ENCODE data around the gene PLB1. TPM values are rescaled to one million over a fixed set of nuclear protein-coding genes. Genes with fewer than 3 reads are reported as not detected.

Gene PLB1
- polyA plus RNA-seq, 2 of the 4 experiments (the other 2 are of a cell fraction) = 0.26 to 1.4 TPM

DNA sequence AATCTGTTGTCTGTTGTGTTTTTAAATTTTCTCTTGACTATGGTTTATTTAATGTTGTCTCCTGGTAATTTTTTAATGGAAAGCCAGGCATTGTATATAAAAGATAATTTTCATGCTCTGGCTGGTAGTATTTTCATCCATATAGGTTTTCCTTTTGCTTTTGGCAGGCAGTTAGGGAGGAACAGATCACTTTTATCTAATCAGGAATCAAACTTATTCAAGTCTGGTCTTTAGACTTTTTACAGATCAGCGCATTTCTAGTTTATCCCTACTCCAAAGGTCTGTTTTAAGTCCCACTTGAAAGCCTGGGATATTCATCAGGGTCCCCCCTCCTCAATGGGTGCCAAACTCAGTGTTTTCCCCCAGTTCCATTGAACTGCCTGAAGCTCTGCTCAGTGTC is 17.2 kb downstream of the PLB1 start:
- Histone ChIP-seq H3K4me1 (peaks cover 8% of the 10 kb centered on the region), H3K27ac (no peak overlapping the region), H3K4me3 (no peak overlapping the region), H3K9me3 (peaks cover 4% of the 10 kb centered on the region; the same call in 1 of the 3 replicates), H3K4me2 (no peak overlapping the region)
- DNase-seq (ENCODE audit: low read depth in 1 of 2, low spot score in 1 of 2) (no peak), ATAC-seq (no peak), FAIRE-seq (no peak)
- POLR2A ChIA-PET = no interaction called here
- CTCF ChIA-PET = no interaction called here
- 33% methylated on average over 1 of the region's 1 CpG for WGBS (ENCODE audit: missing lambda C conversion rate)
- no peak for TF ChIP-seq CHD4 (IDR thresholded peaks at IDR 0.05; ENCODE audit: borderline replicate concordance)
- no peak for TF ChIP-seq JUNB (IDR thresholded peaks at IDR 0.05)
- TF ChIP-seq HOXB13 (CRISPR knock-in tag; IDR thresholded peaks at IDR 0.05; ENCODE audit: low read depth) = no peak
- no peak for TF ChIP-seq MYC (IDR thresholded peaks at IDR 0.05; ENCODE audit: borderline replicate concordance, low read length)
- TF ChIP-seq NFE2L2 (conservative IDR thresholded peaks at IDR 0.05; ENCODE audit: low read length) = no peak
- no peak for TF ChIP-seq RNF2 (IDR thresholded peaks at IDR 0.05; ENCODE audit: borderline replicate concordance, low read depth)
- no peak for TF ChIP-seq CBX8 (IDR thresholded peaks at IDR 0.05)

DNA sequence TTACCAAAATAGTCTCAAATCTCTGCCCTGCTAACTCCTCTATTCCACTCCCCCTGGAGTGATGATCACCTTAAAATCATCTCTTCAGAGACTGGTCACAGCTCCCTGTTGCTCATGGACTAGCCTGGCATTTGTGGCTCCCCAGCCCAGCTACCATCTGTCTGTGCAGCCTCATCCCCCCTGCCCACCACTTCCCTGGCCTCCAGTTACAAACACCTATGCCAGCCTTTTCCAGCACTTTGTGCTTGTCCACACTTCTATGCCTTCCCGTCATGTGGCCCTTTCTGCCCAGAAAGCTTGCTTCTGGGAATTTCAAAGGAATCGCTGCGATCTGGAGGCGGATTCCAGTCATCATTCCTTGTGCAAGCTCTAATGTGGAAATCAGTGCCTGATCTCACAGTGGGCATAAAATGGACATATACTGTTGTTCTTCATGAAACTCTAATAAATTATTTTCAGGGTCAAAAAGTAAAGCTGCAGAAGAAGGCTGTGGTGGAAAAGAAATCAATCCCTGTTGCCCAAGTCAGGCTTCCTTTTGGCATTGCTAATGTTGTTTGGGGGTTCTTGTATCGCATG is 19.4 kb downstream of the PLB1 start:
- DNase-seq (ENCODE audit: low read depth in 1 of 2, low spot score in 1 of 2) (no peak), FAIRE-seq (no peak), ATAC-seq (no peak)
- Histone ChIP-seq H3K27ac (no peak overlapping the region), H3K4me2 (no peak overlapping the region), H3K9me3 (peaks cover 4% of the 10 kb centered on the region; the same call in 1 of the 3 replicates), H3K4me3 (no peak overlapping the region), H3K4me1 (no peaks in the 10 kb centered on the region)
- POLR2A ChIA-PET = no interaction called here
- WGBS (ENCODE audit: missing lambda C conversion rate) = 82% methylated on average over 5 of the region's 5 CpGs
- CTCF ChIA-PET = interaction anchor here (0.8 to 1.5 kb wide), 4 partner anchors 18 to 78 kb away, joined by 3 to 4 read pairs (median 3); no protein-coding TSS in a partner anchor
- TF ChIP-seq, protein P1, sequence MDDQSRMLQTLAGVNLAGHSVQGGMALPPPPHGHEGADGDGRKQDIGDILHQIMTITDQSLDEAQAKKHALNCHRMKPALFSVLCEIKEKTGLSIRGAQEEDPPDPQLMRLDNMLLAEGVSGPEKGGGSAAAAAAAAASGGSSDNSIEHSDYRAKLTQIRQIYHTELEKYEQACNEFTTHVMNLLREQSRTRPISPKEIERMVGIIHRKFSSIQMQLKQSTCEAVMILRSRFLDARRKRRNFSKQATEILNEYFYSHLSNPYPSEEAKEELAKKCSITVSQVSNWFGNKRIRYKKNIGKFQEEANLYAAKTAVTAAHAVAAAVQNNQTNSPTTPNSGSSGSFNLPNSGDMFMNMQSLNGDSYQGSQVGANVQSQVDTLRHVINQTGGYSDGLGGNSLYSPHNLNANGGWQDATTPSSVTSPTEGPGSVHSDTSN (IDR thresholded peaks at IDR 0.05) = no peak
- TF ChIP-seq ZFP36 (IDR thresholded peaks at IDR 0.05; ENCODE audit: borderline replicate concordance, partially characterized antibody) (no peak), RCOR1 (IDR thresholded peaks at IDR 0.05; ENCODE audit: low read depth, low read length) (no peak), MAFK (IDR thresholded peaks at IDR 0.05; ENCODE audit: partially characterized antibody) (no peak), FOXS1 (CRISPR knock-in tag; IDR thresholded peaks at IDR 0.05) (no peak), EP300 (IDR thresholded peaks at IDR 0.05) (no peak), REST (IDR thresholded peaks at IDR 0.05) (no peak), KDM5A (IDR thresholded peaks at IDR 0.05) (no peak), HOXB5 (CRISPR knock-in tag; IDR thresholded peaks at IDR 0.05) (no peak), NPAS2 (CRISPR knock-in tag; IDR thresholded peaks at IDR 0.05; ENCODE audit: borderline replicate concordance) (no peak), ZSCAN20 (CRISPR knock-in tag; IDR thresholded peaks at IDR 0.05) (no peak), BHLHE40 (IDR thresholded peaks at IDR 0.05; ENCODE audit: low read depth, low read length) (no peak), POLR2AphosphoS2 (conservative IDR thresholded peaks at IDR 0.05; ENCODE audit: low read length) (no peak), CBX2 (IDR thresholded peaks at IDR 0.05; ENCODE audit: borderline replicate concordance, low read depth) (no peak), KDM1A (IDR thresholded peaks at IDR 0.05; ENCODE audit: low read depth) (no peak)
- TF ChIP-seq, protein P2, sequence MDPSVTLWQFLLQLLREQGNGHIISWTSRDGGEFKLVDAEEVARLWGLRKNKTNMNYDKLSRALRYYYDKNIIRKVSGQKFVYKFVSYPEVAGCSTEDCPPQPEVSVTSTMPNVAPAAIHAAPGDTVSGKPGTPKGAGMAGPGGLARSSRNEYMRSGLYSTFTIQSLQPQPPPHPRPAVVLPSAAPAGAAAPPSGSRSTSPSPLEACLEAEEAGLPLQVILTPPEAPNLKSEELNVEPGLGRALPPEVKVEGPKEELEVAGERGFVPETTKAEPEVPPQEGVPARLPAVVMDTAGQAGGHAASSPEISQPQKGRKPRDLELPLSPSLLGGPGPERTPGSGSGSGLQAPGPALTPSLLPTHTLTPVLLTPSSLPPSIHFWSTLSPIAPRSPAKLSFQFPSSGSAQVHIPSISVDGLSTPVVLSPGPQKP (IDR thresholded peaks at IDR 0.05; ENCODE audit: low read depth, low read length) = no peak
- TF ChIP-seq, protein P3, sequence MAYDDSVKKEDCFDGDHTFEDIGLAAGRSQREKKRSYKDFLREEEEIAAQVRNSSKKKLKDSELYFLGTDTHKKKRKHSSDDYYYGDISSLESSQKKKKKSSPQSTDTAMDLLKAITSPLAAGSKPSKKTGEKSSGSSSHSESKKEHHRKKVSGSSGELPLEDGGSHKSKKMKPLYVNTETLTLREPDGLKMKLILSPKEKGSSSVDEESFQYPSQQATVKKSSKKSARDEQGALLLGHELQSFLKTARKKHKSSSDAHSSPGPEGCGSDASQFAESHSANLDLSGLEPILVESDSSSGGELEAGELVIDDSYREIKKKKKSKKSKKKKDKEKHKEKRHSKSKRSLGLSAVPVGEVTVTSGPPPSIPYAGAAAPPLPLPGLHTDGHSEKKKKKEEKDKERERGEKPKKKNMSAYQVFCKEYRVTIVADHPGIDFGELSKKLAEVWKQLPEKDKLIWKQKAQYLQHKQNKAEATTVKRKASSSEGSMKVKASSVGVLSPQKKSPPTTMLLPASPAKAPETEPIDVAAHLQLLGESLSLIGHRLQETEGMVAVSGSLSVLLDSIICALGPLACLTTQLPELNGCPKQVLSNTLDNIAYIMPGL (CRISPR knock-in tag; IDR thresholded peaks at IDR 0.05; ENCODE audit: borderline replicate concordance) = no peak

All from A549 (cell line).